ENCODE data around the gene SLC8A1. TPM values are rescaled to one million over a fixed set of nuclear protein-coding genes. Genes with fewer than 3 reads are reported as not detected.
A peak's percentile ranks its signal among the peaks of the same experiment; 100 is the strongest.

Gene SLC8A1
- total RNA-seq, 4 donors from 2014 or later, result 22.8 to 65.5 (median 42.0) TPM

DNA sequence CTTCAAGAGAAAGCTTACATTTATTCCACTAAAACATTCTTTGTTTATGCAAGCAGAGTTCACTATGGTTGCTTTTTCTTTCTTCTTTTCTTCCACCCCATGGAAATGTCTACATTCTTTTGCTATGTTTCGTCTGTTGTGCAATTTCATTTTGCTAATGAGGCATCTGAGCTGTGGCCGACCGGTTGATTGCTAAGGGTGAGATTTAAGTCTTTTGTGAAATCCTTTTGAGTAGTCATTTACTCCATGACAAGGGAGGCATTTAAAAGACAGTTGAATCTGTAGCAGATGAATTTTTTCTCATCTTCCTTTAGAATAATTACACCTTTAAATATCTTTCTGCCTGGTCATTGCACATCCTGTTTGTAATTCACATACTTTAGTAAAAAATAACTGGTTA is 348.7 kb downstream of the SLC8A1 start:
- H3K4me3 ChIP-seq, result no peak overlapping the region
- DNase-seq, result no peak
- TF ChIP-seq POLR2AphosphoS5 (IDR thresholded peaks at IDR 0.05), result no peak
- TF ChIP-seq, protein P1, sequence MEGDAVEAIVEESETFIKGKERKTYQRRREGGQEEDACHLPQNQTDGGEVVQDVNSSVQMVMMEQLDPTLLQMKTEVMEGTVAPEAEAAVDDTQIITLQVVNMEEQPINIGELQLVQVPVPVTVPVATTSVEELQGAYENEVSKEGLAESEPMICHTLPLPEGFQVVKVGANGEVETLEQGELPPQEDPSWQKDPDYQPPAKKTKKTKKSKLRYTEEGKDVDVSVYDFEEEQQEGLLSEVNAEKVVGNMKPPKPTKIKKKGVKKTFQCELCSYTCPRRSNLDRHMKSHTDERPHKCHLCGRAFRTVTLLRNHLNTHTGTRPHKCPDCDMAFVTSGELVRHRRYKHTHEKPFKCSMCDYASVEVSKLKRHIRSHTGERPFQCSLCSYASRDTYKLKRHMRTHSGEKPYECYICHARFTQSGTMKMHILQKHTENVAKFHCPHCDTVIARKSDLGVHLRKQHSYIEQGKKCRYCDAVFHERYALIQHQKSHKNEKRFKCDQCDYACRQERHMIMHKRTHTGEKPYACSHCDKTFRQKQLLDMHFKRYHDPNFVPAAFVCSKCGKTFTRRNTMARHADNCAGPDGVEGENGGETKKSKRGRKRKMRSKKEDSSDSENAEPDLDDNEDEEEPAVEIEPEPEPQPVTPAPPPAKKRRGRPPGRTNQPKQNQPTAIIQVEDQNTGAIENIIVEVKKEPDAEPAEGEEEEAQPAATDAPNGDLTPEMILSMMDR (IDR thresholded peaks at IDR 0.05), result no peak
- no peak for TF ChIP-seq EP300 (IDR thresholded peaks at IDR 0.05; ENCODE audit: low read depth)
- TF ChIP-seq POLR2A (IDR thresholded peaks at IDR 0.05), result no peak
- no peaks in the 10 kb centered on the region for H3K9me3 ChIP-seq
- peaks cover 0 to 7% (median 7%) of the 10 kb centered on the region in 4 donors for H3K4me1 ChIP-seq
- H3K27ac ChIP-seq, result peak overlapping the region; percentile 18 to 29 (median 24)
- no peaks in the 10 kb centered on the region for H3K27me3 ChIP-seq
- in situ Hi-C loops (cut with MboI; ENCODE audit: low pct_ligation_motif_present in 1 of 4, low pct_unique_long_range_greater_than_20kb in 1 of 4, low sequenced_read_pairs in 3 of 4), result no loop called here
- 72% methylated on average over 3 of the region's 3 CpGs for WGBS, 2 donors (ENCODE audit: low coverage in 1 of 2)
- intact Hi-C loops (cut with DNase I; ENCODE audit: low total_unique reads), result no loop called here
- H3K36me3 ChIP-seq, result no peaks in the 10 kb centered on the region

DNA sequence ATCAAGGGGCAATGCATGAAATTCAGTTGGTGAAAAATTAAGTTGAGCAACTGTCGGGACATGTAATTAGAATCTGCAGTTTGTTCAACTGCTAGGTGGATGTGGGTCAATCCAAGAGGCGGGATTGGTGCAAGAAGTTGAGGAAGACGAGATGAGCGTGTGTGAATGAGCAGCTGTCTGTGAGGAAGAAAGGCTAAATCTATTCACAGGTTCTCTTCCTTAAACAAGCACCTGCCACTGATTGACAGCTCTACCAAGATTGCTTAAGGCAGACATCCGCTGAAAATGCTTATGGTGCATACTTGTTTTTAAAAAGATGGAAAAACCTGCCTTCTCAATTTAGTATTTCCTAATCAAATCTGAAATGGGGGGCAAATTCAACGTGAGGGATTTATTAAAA is 349.4 kb downstream of the SLC8A1 start:
- H3K36me3 ChIP-seq, result no peaks in the 10 kb centered on the region
- intact Hi-C loops (cut with DNase I; ENCODE audit: low total_unique reads) (no loop called here), in situ Hi-C loops (cut with MboI; ENCODE audit: low pct_ligation_motif_present in 1 of 4, low pct_unique_long_range_greater_than_20kb in 1 of 4, low sequenced_read_pairs in 3 of 4) (no loop called here)
- 78 to 81% methylated on average over 6 of the region's 6 CpGs for WGBS, 2 donors (ENCODE audit: low coverage in 1 of 2)
- no peaks in the 10 kb centered on the region for H3K9me3 ChIP-seq
- TF ChIP-seq EP300 (IDR thresholded peaks at IDR 0.05; ENCODE audit: low read depth), result no peak
- TF ChIP-seq POLR2AphosphoS5 (IDR thresholded peaks at IDR 0.05), result no peak
- TF ChIP-seq, protein P1 (IDR thresholded peaks at IDR 0.05), result no peak
- no peak for TF ChIP-seq POLR2A (IDR thresholded peaks at IDR 0.05)
- no peaks in the 10 kb centered on the region for H3K27me3 ChIP-seq
- no peak for DNase-seq
- no peak overlapping the region for H3K4me3 ChIP-seq
- peaks cover 0 to 7% (median 7%) of the 10 kb centered on the region in 4 donors for H3K4me1 ChIP-seq
- peak overlapping the region in 1 of 4 donors; percentile 29 for H3K27ac ChIP-seq

DNA sequence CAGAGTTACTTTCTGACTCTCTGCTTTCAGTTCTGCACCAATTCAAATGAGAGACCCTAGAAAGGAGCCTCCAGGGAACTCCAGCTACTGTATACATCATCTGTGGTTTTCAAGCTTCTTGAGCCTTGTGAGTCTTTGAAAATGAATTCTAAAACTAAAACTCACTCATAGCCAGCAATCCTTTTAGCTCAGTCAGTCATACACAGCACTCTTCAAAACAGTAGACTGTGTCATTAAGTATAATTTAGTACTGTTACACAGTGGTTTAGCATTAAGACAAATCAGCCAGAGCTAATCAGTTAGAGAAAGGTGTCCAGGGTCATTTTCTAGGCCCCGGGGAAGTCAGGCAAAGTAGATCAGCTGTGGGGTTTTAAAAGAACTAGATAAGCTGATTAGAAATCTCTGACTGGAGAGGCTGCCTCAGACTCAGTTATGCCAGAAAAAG is 350.7 kb downstream of the SLC8A1 start:
- Histone ChIP-seq H3K27ac (no peak overlapping the region), H3K36me3 (no peaks in the 10 kb centered on the region), H3K27me3 (no peaks in the 10 kb centered on the region), H3K4me1 (peaks cover 0 to 7% (median 7%) of the 10 kb centered on the region in 4 donors), H3K9me3 (no peaks in the 10 kb centered on the region), H3K4me3 (no peak overlapping the region)
- WGBS, 2 donors (ENCODE audit: low coverage in 1 of 2), result 7% methylated on average over 1 of the region's 1 CpG; no CpG with 5 or more reads in 1 of the 2 donors
- no peak for DNase-seq
- in situ Hi-C loops (cut with MboI; ENCODE audit: low pct_ligation_motif_present in 1 of 4, low pct_unique_long_range_greater_than_20kb in 1 of 4, low sequenced_read_pairs in 3 of 4) (no loop called here), intact Hi-C loops (cut with DNase I; ENCODE audit: low total_unique reads) (no loop called here)
- no peak for TF ChIP-seq EP300 (IDR thresholded peaks at IDR 0.05; ENCODE audit: low read depth)
- TF ChIP-seq, protein P1 (IDR thresholded peaks at IDR 0.05), result no peak
- TF ChIP-seq POLR2AphosphoS5 (IDR thresholded peaks at IDR 0.05), result no peak
- no peak for TF ChIP-seq POLR2A (IDR thresholded peaks at IDR 0.05)

DNA sequence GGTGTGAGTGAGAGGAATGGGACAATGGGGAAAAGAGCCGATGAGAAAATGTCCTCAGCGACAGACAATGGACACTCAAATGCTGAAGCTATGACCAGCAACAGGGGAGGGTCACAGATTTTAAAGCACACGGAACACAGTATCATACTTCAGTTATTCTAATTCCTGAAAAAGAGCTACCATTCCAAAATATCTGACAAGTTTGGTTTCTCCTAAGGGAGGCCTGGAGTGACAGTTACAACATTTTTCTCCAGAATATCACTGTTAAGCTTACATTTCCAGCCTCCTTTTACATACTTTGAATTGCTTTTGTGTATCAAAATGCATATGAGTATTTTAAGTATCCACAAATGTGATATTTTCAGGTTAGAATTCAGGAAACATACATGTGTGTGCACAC is 351.2 kb downstream of the SLC8A1 start:
- 91 to 96% methylated on average over 3 of the region's 3 CpGs for WGBS, 2 donors (ENCODE audit: low coverage in 1 of 2)
- Histone ChIP-seq H3K36me3 (no peaks in the 10 kb centered on the region), H3K4me1 (peaks cover 0 to 7% (median 7%) of the 10 kb centered on the region in 4 donors), H3K9me3 (no peaks in the 10 kb centered on the region), H3K27ac (no peak overlapping the region), H3K4me3 (no peak overlapping the region), H3K27me3 (no peaks in the 10 kb centered on the region)
- DNase-seq, result no peak
- intact Hi-C loops (cut with DNase I; ENCODE audit: low total_unique reads), result no loop called here
- in situ Hi-C loops (cut with MboI; ENCODE audit: low pct_ligation_motif_present in 1 of 4, low pct_unique_long_range_greater_than_20kb in 1 of 4, low sequenced_read_pairs in 3 of 4), result no loop called here
- TF ChIP-seq EP300 (IDR thresholded peaks at IDR 0.05; ENCODE audit: low read depth) (no peak), POLR2AphosphoS5 (IDR thresholded peaks at IDR 0.05) (no peak), POLR2A (IDR thresholded peaks at IDR 0.05) (no peak)
- TF ChIP-seq, protein P1 (IDR thresholded peaks at IDR 0.05), result no peak
